NCI-H2107 (cell line): ENCODE data around the gene CEP104.

Source experiments
- DNase-seq: peaks from one replicate; lab custom pipeline; 2025; lab: John Stamatoyannopoulos, UW

Gene CEP104

DNA sequence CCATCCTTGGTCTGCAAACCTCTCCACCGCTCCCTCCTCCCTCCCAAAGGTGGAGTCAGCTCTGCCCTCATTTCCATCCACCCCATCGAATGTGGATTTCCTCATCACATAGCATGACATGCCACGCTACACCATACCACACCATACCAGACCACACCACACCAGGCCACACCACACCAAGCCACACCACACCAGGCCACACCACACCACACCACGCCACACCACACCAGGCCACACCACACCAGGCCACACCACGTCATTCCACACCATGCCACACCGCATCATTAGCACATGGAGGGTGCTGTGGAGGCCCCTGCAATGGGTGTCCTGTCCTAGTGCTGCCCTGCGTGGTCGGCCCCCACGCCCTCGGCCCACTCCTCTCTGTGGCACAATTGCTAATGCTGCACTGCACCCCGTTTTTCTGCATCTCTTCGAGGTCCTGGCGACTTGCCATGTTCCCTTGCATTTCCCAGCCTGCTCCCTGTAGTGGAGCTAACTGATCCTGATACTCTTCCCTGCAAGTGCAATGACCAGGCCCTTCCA lies 11.5 kb upstream of the CEP104 start:
- DNase-seq: no peak

DNA sequence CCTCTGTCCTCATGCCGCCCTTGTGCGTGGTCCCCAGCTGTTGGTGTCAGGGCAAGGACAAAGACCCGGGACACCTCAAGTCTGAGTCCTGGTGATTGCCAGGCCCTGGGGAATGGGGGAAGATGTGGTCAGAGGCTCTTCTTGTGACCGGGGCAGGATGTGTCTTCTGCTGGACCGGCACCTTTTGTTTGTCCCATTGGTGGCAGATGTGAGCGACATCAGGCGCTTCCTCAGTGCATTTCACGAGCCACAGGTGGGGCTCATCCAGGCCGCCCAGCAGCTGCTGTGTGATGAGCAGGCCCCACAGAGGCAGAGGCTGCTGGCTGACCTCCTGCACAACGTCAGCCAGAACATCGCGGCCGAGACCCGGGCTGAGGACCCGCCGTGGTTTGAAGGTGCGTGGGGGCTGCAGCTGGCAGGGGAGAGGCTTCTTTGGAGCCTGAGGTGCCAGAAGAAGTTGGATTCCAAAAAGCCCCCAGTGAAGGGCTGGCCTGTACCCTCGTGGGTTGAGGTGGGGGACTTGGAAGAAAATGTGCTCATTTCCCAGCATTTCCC lies 8.7 kb upstream of the CEP104 start:
- DNase-seq: no peak

DNA sequence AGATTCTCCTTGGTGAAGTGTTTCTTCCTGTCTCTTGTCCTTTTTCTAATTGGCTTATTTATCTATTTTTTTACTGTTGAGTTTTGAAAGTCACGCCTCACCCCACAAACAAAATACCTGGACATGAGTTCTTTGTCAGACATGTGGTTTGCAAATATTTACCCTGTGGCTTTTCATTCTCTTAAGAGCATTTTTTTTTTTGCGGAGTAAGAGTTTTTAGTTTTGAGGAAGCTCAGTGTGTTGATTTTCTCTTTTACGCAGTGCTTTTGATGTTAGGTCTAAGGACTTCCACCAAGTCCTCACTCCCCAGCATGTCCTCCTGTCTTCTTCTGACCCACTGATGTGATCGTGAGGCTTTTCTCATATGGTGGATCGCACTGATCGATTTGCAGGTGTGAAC lies 7.9 kb upstream of the CEP104 start:
- DNase-seq: no peak

GRCh38 chr1:3863231-3863935 lies 6.4 kb upstream of the CEP104 start:
- DNase-seq: no peak

DNA sequence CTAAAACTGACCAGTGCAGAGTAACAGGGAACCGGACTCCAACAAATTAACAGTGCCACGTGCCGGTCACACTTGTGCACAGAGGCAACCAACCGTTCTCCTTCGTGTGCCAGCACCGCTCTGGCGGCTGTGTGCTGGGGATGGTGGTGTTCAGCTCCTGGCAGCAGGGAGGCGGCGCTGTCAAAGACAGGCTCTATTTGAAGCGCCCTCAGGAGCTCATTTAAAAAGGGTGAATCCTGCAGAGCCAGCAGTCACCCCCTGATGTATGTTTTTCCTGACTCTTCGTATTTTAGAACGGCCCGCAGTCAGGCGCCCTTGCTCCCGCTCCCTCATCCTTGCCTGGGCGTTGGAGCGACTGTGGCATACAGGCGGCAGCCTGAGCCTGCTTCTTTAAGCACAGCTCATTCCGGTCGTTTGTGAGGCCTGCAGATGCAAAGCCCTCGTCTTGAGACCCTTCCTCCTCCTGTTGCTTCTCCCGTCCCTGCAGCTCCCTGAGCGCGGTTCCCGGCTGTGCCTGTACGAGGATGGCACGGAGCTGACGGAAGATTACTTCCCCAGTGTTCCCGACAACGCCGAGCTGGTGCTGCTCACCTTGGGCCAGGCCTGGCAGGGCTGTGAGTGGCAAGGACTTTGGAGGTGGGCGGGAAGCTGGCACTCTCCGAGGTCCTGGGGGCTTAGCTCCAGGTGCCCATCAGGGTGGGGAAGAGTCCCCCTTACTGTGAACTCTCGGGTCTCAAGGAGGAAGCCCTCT lies 1.4 kb upstream of the CEP104 start:
- no peak for DNase-seq

DNA sequence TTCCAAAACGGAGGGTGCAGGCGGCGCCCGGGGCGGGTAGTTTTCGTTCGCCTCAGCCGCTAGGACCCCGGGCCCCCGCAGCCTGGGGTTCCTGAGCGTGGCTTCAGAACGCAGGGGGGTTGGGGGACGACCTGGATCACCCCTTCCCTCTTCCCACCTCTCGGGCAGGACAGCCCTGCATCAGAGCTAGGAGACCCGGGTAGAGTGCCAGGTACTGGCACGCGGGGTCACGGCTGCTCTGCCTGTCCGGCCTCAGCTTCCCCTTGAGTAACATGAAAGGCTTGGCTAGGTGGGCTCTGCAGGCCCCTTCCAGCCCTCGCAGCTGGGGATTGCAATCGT lies 749 bp upstream of the CEP104 start:
- DNase-seq: no peak

DNA sequence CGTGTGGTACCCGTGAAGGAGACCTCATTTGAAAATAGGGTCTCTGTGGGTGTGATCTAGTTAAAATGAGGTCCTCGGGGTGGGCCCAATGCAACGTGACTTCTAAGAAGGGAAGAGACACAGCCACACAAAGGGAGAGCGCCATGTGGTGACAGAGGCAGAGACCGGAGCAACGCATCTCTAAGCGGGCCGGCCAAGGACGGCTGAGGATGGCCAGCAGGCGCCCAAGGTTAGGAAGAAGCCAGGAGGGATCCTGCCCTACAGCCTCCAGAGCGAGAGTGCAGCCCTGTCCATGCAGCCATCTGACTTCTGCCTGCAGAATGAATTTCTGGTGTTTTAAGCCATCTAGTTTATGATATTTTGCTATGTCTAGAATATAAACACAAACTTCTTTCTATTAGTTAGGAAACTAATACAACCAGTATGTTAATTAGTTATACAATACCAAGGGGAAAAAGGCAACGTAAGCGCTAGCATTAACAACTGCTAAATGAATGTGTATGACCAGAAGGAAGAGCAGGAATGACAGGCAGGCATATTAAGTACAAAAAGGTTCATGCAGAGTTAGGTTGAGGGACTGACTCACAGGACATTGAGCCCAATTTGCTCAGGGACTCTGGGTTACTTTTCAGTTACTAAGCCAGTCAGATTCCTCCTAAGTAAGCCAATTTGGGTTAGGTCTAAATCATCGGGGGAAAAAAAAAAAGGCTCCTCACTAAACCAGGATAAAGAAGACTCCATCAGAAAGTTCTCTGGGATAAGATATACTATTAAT lies 4.1 kb downstream of the CEP104 start:
- no peak for DNase-seq

DNA sequence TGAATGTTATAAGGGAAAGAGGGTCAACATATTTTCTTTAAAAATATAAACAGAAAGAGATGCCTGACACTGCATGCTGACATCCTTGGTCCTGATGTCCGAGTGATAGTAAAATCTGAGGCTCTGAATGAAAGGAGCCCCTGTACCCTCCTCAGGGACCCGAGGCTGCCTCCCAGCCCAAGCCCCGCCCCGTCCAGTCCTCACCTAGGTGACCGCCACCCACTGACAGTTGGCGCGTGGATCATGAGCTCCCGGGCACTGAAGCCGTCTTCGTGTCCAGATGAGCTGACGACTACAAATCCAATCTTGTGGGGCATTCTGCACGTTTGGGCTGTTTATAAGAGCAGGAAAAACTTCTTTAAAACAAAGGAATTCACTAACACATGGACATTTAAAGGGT lies 4.9 kb downstream of the CEP104 start:
- DNase-seq: no peak

- no peak for DNase-seq
Observed at GRCh38 chr1:3851292-3851691, 5.7 kb downstream of the CEP104 start.

DNA sequence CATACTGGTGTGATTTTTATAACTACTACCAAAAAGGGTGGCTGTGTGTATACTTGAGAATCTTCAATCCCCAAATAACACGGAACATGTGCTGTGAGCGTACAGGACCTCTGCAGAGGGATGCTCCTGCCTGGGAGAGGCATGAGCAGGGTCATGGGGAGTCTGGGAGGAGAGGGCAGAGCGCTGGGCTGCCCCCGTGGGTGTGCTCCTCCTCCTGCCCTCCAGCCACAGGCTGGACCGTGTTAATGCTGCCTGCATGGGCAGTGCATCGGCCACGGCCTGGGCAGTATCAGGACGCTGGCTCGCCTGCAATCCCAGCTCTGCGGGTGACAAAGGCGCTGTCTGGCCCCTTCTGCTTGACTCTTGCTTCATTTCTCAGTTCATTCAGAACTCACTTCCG lies 6.2 kb downstream of the CEP104 start:
- DNase-seq: no peak

GRCh38 chr1:3847081-3847480 lies 9.9 kb downstream of the CEP104 start:
- DNase-seq: no peak

GRCh38 chr1:3846541-3846940 lies 10.5 kb downstream of the CEP104 start:
- no peak for DNase-seq

- DNase-seq: no peak
Observed at GRCh38 chr1:3842912-3843311, 14.1 kb downstream of the CEP104 start.

DNA sequence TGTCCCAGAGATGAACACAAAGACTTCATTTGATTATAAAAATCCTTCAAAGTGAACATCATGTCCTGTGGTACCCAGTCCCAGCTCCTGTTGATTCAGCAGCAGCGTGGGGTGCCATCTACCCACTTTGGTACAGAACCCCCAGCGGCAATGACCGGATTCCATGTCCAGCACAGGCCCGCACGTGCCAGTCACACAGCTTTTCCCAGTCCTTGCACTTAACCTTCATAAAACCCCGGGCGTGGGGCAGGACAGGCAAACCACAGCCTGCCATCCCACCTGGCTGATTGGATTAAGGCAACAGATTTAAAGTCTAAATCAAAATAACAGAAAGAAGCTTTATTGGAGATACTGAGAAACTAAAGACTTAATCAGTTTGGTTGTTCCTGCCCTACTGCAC lies 15.5 kb downstream of the CEP104 start:
- no peak for DNase-seq

DNA sequence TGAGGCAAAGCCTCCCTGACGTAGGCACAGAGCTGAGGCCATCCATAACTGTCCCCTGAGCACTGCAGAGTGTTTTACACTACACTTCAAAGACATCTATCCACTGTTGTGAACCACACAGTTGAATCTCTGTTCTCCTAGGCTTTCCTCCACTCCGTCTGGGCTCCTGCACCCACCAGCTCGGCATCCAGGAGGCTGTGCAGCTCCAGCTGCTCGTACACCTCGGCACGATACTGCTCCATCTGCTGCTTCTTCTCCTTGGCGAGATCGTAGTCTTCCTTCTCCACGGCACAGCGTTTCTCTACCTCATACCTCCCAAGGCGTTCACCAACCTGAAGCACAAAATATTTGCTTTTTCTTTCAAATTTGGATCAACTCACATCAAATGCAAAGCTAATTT lies 18.2 kb downstream of the CEP104 start:
- DNase-seq: no peak

- no peak for DNase-seq
Observed at GRCh38 chr1:3837685-3838084, 19.3 kb downstream of the CEP104 start.

GRCh38 chr1:3837200-3837599 lies 19.8 kb downstream of the CEP104 start:
- no peak for DNase-seq

DNA sequence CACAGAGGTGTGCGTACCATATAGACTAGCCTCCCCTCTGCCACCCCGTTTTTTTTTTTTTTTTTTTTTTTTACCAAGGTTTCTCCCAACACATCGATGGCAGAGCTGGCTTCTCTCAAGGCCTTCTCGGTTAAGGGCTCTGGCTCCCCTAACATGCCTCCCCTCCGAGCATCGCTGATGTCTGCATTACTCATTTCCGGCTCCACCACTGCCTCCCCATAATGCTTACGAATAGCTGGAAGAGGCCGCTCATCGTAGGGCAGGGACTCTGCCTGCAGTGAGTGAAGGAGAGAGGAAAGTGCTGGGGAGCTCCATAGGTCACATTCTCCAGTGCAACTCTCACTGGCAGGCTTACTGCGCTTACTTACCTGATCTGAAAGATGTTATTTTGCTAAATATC lies 20.6 kb downstream of the CEP104 start:
- no peak for DNase-seq

- DNase-seq: no peak
Observed at GRCh38 chr1:3834701-3835100, 22.3 kb downstream of the CEP104 start.

- DNase-seq: no peak
Observed at GRCh38 chr1:3831689-3832088, 25.3 kb downstream of the CEP104 start.

GRCh38 chr1:3828391-3828790 lies 28.6 kb downstream of the CEP104 start:
- DNase-seq: no peak

- DNase-seq: no peak
Observed at GRCh38 chr1:3827813-3828307, 29.2 kb downstream of the CEP104 start.
